HUES64 (cell line): Measurements from ENCODE around the gene IMP3.

Experiments used
- H3K27ac ChIP-seq: 2 replicates; pipeline ENCODE4 v1.7.0; 2013; ENCODE audit warnings: low read depth, low read length, inconsistent platforms
- H3K27me3 ChIP-seq: 2 replicates; pipeline ENCODE4 v1.6.1; 2013; ENCODE audit warnings: mild to moderate bottlenecking, low read length; ENCODE audit not compliant: insufficient read depth
- H3K36me3 ChIP-seq: 2 replicates; pipeline ENCODE4 v1.6.1; 2013; ENCODE audit warnings: mild to moderate bottlenecking, low read length; ENCODE audit not compliant: insufficient read depth
- H3K4me1 ChIP-seq: 2 replicates; pipeline ENCODE4 v1.6.1; 2013; ENCODE audit warnings: mild to moderate bottlenecking, low read length, moderate library complexity; ENCODE audit not compliant: insufficient read depth
- H3K4me3 ChIP-seq: 2 replicates; pipeline ENCODE4 v1.5.1; 2013; ENCODE audit warnings: mild to moderate bottlenecking, low read length, moderate library complexity
- H3K9ac ChIP-seq: 2 replicates; pipeline ENCODE4 v1.6.1; 2013; ENCODE audit warnings: mild to moderate bottlenecking, low read depth, low read length
- H3K9me3 ChIP-seq: 2 replicates; pipeline ENCODE4 v1.6.1; 2013; ENCODE audit warnings: low read depth, low read length; ENCODE audit not compliant: insufficient read depth
- WGBS: fragments of 150-250, 120-280 bp; methylation state at CpG from one replicate; pipeline ENCODE4 v1.1.7; 2013; ENCODE audit warnings: missing lambda C conversion rate; 5-methylcytosine and 5-hydroxymethylcytosine counted together

IMP3 gene

GRCh38 chr15:75598361-75598760, 41.7 kb downstream of the IMP3 start:
- H3K4me3 ChIP-seq: no peak overlapping the region
- H3K27me3 ChIP-seq: no peaks in the 10 kb centered on the region
- H3K27ac ChIP-seq: no peak overlapping the region
- H3K36me3 ChIP-seq: peaks cover 63% of the 10 kb centered on the region
- H3K9me3 ChIP-seq: no peaks in the 10 kb centered on the region
- WGBS: 85% methylated on average over 4 of the region's 4 CpGs
- no peaks in the 10 kb centered on the region for H3K4me1 ChIP-seq
- no peak overlapping the region for H3K9ac ChIP-seq

DNA sequence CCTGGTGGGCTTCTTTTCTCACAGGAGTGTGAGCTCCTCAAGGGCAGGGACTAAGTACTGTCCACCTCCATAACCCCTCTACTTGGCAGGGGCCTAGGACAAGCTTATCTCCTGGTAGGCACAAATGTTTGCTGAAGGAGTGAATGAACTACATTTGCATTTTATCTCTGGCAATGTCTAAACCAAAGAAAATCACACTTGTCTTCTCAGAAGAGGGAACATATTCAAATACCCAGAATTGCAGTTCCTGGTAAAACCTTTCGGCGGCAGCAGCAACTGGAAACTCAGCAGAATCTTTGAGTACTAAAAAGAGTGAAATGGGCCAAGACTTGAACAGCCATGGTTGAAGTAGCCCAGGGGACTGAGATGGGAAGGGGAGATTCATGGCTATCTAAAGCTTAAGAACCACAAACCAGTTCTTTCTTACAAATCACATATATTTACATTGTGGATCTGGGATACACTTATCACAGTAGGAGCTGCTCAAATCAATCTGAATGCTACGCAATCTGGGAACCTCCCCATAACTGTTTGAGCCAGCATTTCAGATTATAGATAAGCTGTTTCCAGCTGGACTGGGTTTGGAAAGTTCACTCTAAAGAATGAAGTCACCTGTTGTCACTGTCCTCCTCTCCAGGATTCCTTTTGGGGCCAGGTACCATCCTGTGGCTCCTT, 42.2 kb downstream of the IMP3 start:
- no peaks in the 10 kb centered on the region for H3K27me3 ChIP-seq
- no peak overlapping the region for H3K9ac ChIP-seq
- 85% methylated on average over 3 of the region's 3 CpGs for WGBS
- no peak overlapping the region for H3K27ac ChIP-seq
- H3K36me3 ChIP-seq: peaks cover 63% of the 10 kb centered on the region
- no peaks in the 10 kb centered on the region for H3K9me3 ChIP-seq
- no peaks in the 10 kb centered on the region for H3K4me1 ChIP-seq
- no peak overlapping the region for H3K4me3 ChIP-seq

GRCh38 chr15:75596703-75597345, 43.2 kb downstream of the IMP3 start:
- Histone ChIP-seq H3K36me3 (peaks cover 62% of the 10 kb centered on the region), H3K27ac (no peak overlapping the region), H3K4me3 (no peak overlapping the region), H3K4me1 (no peaks in the 10 kb centered on the region), H3K27me3 (no peaks in the 10 kb centered on the region), H3K9me3 (no peaks in the 10 kb centered on the region), H3K9ac (no peak overlapping the region)
- 97% methylated on average over 3 of the region's 3 CpGs for WGBS

GRCh38 chr15:75594276-75594675, 45.7 kb downstream of the IMP3 start:
- Histone ChIP-seq H3K27me3 (no peaks in the 10 kb centered on the region), H3K9me3 (no peaks in the 10 kb centered on the region), H3K27ac (no peak overlapping the region), H3K4me1 (no peaks in the 10 kb centered on the region), H3K36me3 (peaks cover 40% of the 10 kb centered on the region), H3K9ac (no peak overlapping the region), H3K4me3 (no peak overlapping the region)
- 97% methylated on average over 9 of the region's 9 CpGs for WGBS

DNA sequence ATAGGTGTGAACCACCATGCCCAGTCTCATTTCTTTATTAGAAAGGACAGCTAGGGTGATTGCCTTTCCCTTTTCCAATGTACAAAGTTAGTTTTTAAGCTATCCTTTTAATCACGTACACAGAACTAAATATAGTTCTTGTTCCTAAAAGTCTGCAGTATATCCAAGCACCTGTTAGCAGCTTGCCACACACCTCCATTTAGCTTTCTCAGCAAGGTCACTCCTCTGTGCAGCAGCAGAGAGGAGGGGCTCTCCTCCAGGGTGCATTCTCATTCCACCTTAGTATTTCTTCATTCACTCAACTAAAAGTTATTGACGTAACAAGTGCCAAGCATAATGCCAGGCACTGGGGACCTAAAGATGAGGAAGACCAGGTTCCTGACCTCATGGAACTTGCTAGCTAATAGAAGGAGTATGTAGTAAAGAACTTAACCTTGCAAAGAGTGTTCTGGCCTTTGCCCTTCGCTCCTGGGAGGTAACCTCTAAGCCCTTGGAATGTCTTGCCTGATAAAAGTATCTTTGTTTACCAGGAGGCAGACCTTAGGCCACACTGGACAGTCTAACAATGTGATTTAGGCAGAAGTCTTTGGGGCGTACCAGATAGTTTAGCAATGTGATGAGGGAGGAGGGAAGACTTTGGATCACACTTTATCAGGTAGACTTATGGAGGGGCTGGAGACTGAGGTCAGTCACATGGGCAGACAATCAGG, 48.2 kb downstream of the IMP3 start:
- no peaks in the 10 kb centered on the region for H3K9me3 ChIP-seq
- H3K36me3 ChIP-seq: peaks cover 19% of the 10 kb centered on the region
- WGBS: 89% methylated on average over 4 of the region's 4 CpGs
- H3K4me3 ChIP-seq: no peak overlapping the region
- no peaks in the 10 kb centered on the region for H3K27me3 ChIP-seq
- no peak overlapping the region for H3K27ac ChIP-seq
- no peaks in the 10 kb centered on the region for H3K4me1 ChIP-seq
- H3K9ac ChIP-seq: no peak overlapping the region

DNA sequence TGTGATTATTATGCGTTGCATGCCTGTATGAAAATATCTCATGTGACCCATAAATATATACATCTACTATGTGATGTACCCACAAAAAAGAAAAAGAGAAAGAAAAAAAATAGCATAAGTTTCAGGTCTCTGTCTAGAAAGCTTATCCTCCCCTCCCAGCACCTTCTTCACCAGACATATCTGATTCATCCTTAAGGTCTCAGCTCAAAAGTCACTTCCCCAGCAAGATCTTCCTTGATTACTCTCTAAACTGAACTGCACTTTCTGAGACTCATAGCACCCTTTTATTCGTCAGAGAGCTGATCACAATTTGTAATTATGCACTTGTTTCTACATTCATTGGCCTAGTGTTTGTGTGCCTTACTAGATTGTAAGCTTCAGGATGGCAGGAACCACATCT, 49.8 kb downstream of the IMP3 start:
- H3K27me3 ChIP-seq: no peaks in the 10 kb centered on the region
- no peaks in the 10 kb centered on the region for H3K9me3 ChIP-seq
- no peak overlapping the region for H3K27ac ChIP-seq
- H3K4me1 ChIP-seq: no peaks in the 10 kb centered on the region
- H3K4me3 ChIP-seq: no peak overlapping the region
- no peak overlapping the region for H3K9ac ChIP-seq
- 100% methylated on average over 1 of the region's 2 CpGs for WGBS
- peaks cover 5% of the 10 kb centered on the region; the same call in 1 of the 2 replicates for H3K36me3 ChIP-seq
